Upper lobe of left lung (tissue), 6 donors: ENCODE data around the gene ZAR1. TPM values are rescaled to one million over a fixed set of nuclear protein-coding genes. Genes with fewer than 3 reads are reported as not detected.

Experiments
- ATAC-seq, 2 donors: fragments of 200-7000 bp; cut with Tn5 transposase; one replicate each; pipeline ENCODE4 v1.9.1; 2022; ENCODE audit warnings: mild to moderate bottlenecking in 2 of 2, moderate library complexity in 2 of 2; ENCODE audit not compliant: low FRiP score in 2 of 2
- DNase-seq, 2 donors: peaks; one replicate each; pipeline ENCODE4 v3.0.0-alpha.2; 2019 to 2020
- H3K27ac ChIP-seq, 4 donors: fragments of 200-600 bp; sonication (generic); one replicate each; pipeline ENCODE4 v1.5.1; 2016 to 2019
- H3K27me3 ChIP-seq, 4 donors: fragments of 200-600 bp; sonication (generic); one replicate each; pipeline ENCODE4 v1.5.1; 2017 to 2019
- H3K36me3 ChIP-seq, 4 donors: fragments of 200-600 bp; sonication (generic); one replicate each; pipeline ENCODE4 v1.5.1; 2016 to 2019
- H3K4me1 ChIP-seq, 4 donors: fragments of 200-600 bp; sonication (generic); one replicate each; pipeline ENCODE4 v1.5.1; 2018 to 2019
- H3K4me3 ChIP-seq, 4 donors: fragments of 200-600 bp; sonication (generic); one replicate each; pipeline ENCODE4 v1.5.1; 2017 to 2019; ENCODE audit warnings: mild to moderate bottlenecking in 2 of 4, moderate library complexity in 1 of 4
- H3K9me3 ChIP-seq, 4 donors: fragments of 200-600 bp; sonication (generic); one replicate each; pipeline ENCODE4 v1.5.1; 2018 to 2019
- EP300 ChIP-seq, 4 donors: sonication (generic); formaldehyde crosslinking; IDR thresholded peaks; one replicate each; pipeline ENCODE4 v1.5.1; 2017; ENCODE audit warnings: antibody characterized with exemption in 4 of 4, control low read depth in 2 of 4
- POLR2A ChIP-seq, 4 donors: fragments of 450-650 bp; IDR thresholded peaks; one replicate each; pipeline ENCODE4 v1.5.1; 2016 to 2017; ENCODE audit warnings: antibody characterized with exemption in 4 of 4, mild to moderate bottlenecking in 2 of 4
- POLR2AphosphoS5 ChIP-seq, 2 donors: sonication (generic); formaldehyde crosslinking; IDR thresholded peaks; one replicate each; pipeline ENCODE4 v1.5.1; 2017; ENCODE audit warnings: antibody characterized with exemption in 2 of 2
- WGBS, 2 donors: methylation state at CpG; one replicate each; pipeline ENCODE4 v1.1.5; 2017 to 2018; 5-methylcytosine and 5-hydroxymethylcytosine counted together
- total RNA-seq, 6 donors: library from RNA; depleted of rRNA in 4 of 6; stranded (reverse); fragments of >200 nt in 4 of 6; gene quantifications; one replicate each; pipeline versions ENCODE4 v1.1.0 to v1.2.1, GENCODE V29; 2016 to 2021
- TF ChIP-seq, protein P1 (sequence below), 6 experiments: fragments of 450-650 bp in 4 of 6; fragments of 200-600 bp in 2 of 6; sonication (generic) in 2 of 6; IDR thresholded peaks; one replicate each; pipeline ENCODE4 v1.5.1; 2016 to 2019; ENCODE audit warnings: antibody characterized with exemption in 6 of 6
- donor health status: DM: no; HTN: no; CAD: no; lungs with moderate emphysema.
- donor health status: DM: no; HTN: yes; CAD: no; lungs with severe emphysema.

Gene ZAR1
- total RNA-seq, 6 donors from 2014 or later, result 0.29 to 6.3 (median 0.34) TPM; not detected in 1

- Histone ChIP-seq H3K36me3 (peaks cover 25 to 91% (median 43%) of the 10 kb centered on the region in 4 donors), H3K27ac (no peak overlapping the region)
Measured at GRCh38 chr4:48543796-48544195, 53.7 kb downstream of the ZAR1 start.

More at GRCh38 chr4:48543796-48544195, 53.7 kb downstream of the ZAR1 start:
- Histone ChIP-seq H3K4me1 (peaks cover 0 to 7% (median 3%) of the 10 kb centered on the region in 4 donors), H3K9me3 (no peaks in the 10 kb centered on the region), H3K4me3 (no peak overlapping the region), H3K27me3 (no peaks in the 10 kb centered on the region)
- DNase-seq (no peak), ATAC-seq (no peak)
- TF ChIP-seq POLR2AphosphoS5 (IDR thresholded peaks at IDR 0.05) (no peak), POLR2A (IDR thresholded peaks at IDR 0.05) (no peak), EP300 (IDR thresholded peaks at IDR 0.05) (no peak)
- TF ChIP-seq, protein P1, sequence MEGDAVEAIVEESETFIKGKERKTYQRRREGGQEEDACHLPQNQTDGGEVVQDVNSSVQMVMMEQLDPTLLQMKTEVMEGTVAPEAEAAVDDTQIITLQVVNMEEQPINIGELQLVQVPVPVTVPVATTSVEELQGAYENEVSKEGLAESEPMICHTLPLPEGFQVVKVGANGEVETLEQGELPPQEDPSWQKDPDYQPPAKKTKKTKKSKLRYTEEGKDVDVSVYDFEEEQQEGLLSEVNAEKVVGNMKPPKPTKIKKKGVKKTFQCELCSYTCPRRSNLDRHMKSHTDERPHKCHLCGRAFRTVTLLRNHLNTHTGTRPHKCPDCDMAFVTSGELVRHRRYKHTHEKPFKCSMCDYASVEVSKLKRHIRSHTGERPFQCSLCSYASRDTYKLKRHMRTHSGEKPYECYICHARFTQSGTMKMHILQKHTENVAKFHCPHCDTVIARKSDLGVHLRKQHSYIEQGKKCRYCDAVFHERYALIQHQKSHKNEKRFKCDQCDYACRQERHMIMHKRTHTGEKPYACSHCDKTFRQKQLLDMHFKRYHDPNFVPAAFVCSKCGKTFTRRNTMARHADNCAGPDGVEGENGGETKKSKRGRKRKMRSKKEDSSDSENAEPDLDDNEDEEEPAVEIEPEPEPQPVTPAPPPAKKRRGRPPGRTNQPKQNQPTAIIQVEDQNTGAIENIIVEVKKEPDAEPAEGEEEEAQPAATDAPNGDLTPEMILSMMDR (IDR thresholded peaks at IDR 0.05), result no peak
- 70 to 84% methylated on average over 3 of the region's 3 CpGs for WGBS, 2 donors

Other genes with a start within 250 kb of the ZAR1 start
- 10 to 100 TPM in 3 of 6 donors, 1 to 10 TPM in 3; 5.9 to 26.2 (median 10.1) TPM for gene TEC, start 220.4 kb upstream of the ZAR1 start, total RNA-seq
- 10 to 100 TPM; 20.6 to 90.9 (median 68.8) TPM for gene SLAIN2, start 148.7 kb upstream of the ZAR1 start, total RNA-seq
- 1 to 10 TPM in 2 of 6 donors, under 1 TPM in 3, not detected in 1; 0.72 to 2.1 (median 0.89) TPM for gene SLC10A4, start 6.9 kb upstream of the ZAR1 start, total RNA-seq